ENCODE results near the gene CNIH3. TPM values are rescaled to one million over a fixed set of nuclear protein-coding genes. Genes with fewer than 3 reads are reported as not detected.

Gene CNIH3
- total RNA-seq, 1 donor from 2014 or later = 1.3 TPM

- intact Hi-C loops (cut with micrococcal nuclease) = loop anchor here (10.0 kb wide), 2 partner anchors 115 to 225 kb away; no protein-coding TSS in a partner anchor
Measured at GRCh38 chr1:224739303-224739996, 123.3 kb downstream of the CNIH3 start.

GRCh38 chr1:224739997-224740684 is 124.0 kb downstream of the CNIH3 start:
- intact Hi-C loops (cut with micrococcal nuclease) = loop anchor here (10.0 kb wide), 2 partner anchors 115 to 225 kb away; no protein-coding TSS in a partner anchor

- intact Hi-C loops (cut with micrococcal nuclease) = no loop called here
Measured at GRCh38 chr1:224740685-224741052, 124.6 kb downstream of the CNIH3 start.

DNA sequence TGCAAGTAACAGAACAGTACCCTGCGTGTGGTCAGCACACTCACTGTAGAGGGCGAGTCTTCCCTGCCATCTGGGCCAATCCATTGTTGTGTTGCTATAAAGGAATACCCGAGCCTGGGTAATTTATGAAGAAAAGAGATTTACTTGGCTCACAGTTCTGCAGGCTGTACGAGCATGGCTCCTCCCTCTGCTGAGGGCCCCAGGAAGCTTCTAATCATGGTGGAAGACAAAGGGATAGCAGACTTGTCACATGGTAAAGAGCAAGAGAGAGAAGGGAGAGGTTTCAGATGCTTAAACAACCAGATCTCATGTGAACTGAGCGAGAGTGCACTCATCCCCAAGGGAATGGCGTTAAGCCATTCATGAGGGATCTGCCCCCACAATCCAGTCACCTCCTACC is 126.2 kb downstream of the CNIH3 start:
- intact Hi-C loops (cut with micrococcal nuclease) = no loop called here

GRCh38 chr1:224743608-224744164 is 127.6 kb downstream of the CNIH3 start:
- intact Hi-C loops (cut with micrococcal nuclease) = no loop called here

DNA sequence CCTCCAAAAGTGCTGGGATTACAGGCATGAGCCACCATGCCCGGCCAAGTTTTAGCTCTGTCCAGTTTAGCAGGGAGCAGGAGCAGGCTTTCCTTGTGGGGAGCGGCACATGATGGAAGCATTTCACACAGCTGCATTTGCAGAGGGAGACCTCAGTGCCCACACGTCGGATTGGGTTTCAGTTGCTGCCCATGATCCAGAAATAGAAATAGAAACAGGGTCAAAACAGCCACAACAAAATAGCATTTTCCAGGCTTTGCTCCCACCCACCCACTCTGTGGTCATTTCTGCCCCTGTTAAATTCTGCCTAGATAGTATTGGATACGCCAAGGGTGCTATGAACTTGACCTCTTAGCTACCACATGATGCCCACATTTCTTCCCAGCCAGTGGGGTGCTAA is 128.4 kb downstream of the CNIH3 start:
- intact Hi-C loops (cut with micrococcal nuclease) = no loop called here

GRCh38 chr1:224745394-224745793 is 129.3 kb downstream of the CNIH3 start:
- intact Hi-C loops (cut with micrococcal nuclease) = no loop called here

DNA sequence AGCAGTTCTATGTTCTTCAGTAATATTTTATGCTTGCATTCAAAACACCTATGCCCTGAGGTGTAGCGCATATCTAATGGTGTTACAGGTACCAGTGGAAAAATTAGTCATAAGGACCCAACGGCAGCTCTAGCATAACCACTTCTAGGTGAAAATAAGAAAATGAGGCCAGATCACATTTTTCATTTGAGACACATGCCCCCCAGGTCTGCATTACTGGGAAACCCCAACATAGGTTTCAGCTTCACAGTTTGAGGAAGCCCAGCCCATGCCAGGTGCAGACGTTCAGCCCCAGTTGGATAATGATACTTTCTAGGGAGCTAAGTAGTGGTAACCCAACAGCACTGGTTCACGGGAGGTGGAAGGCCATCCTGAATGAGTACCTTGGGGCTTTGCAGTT is 129.8 kb downstream of the CNIH3 start:
- intact Hi-C loops (cut with micrococcal nuclease) = no loop called here

- intact Hi-C loops (cut with micrococcal nuclease) = no loop called here
Measured at GRCh38 chr1:224747578-224747977, 131.5 kb downstream of the CNIH3 start.

DNA sequence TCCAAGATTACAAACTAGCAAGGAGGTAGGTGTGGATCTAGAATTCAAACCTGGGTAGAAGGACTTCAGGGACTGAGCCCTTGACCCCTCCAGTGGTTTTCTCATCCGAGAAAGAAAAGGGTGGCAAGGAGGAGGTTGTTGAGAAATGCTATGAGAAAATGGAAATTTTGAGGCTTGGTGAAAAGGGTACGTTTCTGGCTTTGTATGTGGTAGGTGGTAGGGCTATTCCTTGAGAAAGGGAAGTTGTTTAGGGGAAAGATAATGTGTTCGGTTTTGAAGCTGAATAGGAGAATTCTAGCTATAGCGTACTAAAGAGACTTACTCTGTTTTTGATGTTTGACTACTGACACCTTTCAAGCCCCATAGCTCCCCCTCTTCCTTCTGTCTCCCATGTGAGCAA is 133.8 kb downstream of the CNIH3 start:
- intact Hi-C loops (cut with micrococcal nuclease) = no loop called here

- intact Hi-C loops (cut with micrococcal nuclease) = no loop called here
Measured at GRCh38 chr1:224751624-224752311, 135.7 kb downstream of the CNIH3 start.

DNA sequence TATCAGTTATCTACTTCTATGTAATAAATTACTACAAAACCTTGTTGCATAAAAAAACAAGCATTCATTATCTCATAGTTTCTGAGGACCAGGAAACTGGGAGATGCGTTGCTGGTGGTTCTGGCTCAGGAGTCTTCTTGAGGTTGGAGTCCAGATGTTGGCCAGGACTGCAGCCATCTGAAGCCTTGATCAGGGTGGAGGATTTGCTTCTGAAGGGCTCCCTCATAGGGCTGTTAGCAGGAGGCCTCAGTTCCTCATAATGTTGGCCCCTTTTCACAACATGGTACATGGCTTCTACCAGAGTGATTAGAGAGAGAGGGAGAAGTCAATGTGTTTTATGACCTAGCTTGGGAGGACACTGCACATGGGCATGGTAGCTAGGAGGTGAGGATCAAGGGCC is 137.4 kb downstream of the CNIH3 start:
- intact Hi-C loops (cut with micrococcal nuclease) = no loop called here

DNA sequence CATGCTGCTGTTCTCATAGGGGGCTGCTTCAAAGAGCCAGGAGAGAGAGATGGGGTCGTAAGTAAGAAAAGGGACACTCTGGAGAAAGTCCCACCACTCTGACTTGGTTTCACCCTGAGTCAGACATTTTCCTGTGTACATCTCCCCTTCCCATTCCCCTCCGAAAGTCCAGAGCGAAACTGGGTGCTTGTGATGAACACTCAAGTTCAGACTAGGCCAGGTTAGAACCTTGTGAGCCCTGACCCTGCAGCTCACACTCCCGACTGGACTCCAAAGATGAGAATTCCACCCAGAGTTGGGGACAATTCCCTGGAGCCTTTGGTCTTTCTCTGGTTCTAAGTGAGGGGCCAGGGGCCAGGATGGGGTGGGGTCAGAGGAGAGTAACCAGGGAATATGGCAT is 139.5 kb downstream of the CNIH3 start:
- intact Hi-C loops (cut with micrococcal nuclease) = no loop called here

DNA sequence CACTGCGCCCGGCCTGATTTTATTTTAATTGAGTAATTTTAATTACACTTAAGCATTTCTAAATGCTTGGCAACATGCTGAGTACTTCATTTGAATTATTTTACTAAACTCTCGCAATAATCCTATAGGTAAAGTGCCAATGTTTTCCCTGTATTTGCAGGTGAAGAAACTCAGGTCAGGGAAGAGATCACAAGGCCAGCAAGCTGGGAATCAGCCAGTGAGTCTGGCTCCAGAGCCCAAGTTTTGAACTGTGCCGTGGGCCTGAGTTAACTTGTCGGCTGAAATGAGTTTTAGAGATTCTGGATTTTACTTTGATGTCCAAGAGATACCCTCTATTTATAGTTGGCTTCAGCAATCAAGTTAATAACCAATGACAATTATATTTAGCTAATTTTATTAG is 141.4 kb downstream of the CNIH3 start:
- intact Hi-C loops (cut with micrococcal nuclease) = no loop called here

DNA sequence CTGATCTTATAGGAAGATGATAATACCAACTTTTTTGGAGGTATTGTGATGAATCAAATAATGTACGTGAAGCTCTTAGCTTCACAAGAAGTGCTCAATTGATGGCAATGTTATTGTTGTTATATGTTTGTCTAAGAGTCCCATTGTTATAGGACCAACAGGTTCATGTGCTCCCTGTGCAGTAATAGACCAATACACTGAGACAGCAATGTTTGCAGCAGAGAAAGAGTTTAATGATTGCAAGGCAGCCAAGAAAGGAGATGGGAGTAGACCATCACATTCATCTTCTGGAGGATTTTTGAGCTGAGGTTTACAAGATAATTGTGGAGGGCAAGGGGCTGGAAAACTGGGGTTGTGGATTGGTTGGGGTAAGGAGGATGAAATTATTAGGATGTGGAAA is 143.0 kb downstream of the CNIH3 start:
- intact Hi-C loops (cut with micrococcal nuclease) = no loop called here

- intact Hi-C loops (cut with micrococcal nuclease) = no loop called here
Measured at GRCh38 chr1:224759681-224760091, 143.6 kb downstream of the CNIH3 start.

DNA sequence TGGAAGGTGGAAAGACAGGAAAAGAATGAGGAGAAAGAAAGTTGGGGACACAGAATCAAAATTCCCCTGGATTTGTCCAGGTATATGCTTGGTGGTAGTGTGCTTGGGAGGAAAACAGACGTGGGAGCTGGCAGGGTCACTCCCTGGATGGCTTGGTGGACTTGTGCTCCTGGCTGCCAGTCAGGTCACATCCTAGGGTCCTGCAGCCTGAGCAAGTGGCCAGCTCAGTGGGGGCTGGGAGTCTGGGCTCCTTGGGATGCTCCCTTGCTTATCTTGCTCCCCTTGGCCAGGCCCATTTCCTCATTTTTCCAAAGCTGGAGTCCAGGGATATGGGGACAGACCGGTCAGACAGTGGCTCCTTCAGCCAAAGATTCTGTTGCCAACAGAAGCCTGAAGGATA is 144.0 kb downstream of the CNIH3 start:
- intact Hi-C loops (cut with micrococcal nuclease) = no loop called here

DNA sequence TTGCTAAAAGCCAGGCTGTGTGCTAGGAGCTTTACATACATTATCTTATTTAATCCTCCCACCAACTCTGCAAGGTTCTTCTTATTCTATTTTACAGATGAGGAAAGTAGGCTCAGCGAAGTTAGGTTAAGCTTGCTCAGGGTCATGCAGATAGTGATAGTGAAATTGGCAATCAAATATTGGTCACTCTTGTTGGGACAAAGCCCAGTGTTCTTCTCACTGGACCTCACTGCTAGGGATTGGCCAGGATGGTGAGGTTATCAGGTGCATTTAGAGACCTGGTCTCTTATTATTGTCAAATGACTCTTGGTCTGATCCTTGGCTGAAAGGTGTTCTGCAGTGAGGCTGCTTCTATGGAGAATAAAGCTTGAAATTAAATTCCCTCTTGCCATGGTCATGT is 145.1 kb downstream of the CNIH3 start:
- intact Hi-C loops (cut with micrococcal nuclease) = no loop called here

- intact Hi-C loops (cut with micrococcal nuclease) = no loop called here
Measured at GRCh38 chr1:224762046-224762445, 145.9 kb downstream of the CNIH3 start.

DNA sequence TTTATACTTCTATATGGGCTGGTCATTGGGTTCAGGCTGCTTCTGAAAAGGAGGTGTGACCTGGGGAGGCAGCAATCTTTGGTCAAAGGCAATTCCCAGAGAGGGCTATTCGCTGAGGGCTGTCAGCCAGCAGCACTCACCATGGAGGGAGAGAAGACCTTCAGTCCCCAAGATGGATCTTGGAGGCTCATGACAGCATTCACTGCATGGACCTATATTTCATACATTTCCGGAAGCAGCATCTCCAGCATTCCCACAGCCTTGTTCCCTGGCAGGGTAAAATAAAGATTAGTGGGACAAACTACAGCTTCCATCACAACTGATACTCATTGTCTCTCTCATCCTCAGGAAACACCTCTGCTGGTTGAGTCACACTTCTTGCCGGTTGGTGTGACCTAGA is 146.6 kb downstream of the CNIH3 start:
- intact Hi-C loops (cut with micrococcal nuclease) = no loop called here

- intact Hi-C loops (cut with micrococcal nuclease) = no loop called here
Measured at GRCh38 chr1:224763126-224763775, 147.1 kb downstream of the CNIH3 start.

DNA sequence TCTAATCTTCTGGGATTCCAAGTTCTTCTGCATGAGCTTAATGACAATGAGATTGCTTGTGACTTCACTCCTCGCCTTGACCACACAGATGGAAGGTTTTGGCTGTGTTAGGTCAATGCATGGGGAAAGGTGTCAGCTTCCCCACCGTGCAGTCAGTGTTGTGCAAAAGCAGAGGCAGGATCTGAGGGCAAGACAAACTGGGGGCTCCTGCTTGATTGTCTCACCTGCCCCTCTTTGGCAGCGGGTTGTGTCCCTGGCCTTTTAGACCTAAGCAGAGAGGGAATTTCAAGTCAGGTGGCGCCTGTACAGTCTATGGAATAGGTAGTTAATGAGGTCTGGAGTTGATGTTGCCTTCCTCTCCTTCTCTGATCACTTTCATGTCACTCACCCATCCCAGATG is 150.1 kb downstream of the CNIH3 start:
- intact Hi-C loops (cut with micrococcal nuclease) = no loop called here

All from T-helper 1 cell treated with Interleukin-12 subunit alpha and Interleukin-12 subunit beta and Interleukin-4 antibody, amounts not matched to agents 30 ng/mL and 1 ng/mL, for 36 hours (primary cell).